ENCODE data around the gene EML4.
A peak's percentile ranks its signal among the peaks of the same experiment; 100 is the strongest.
"Not testable (repeated sequence)": the region's sequence is repeated elsewhere in the genome, so short reads cannot be mapped to it uniquely, and the experiment has no call there.

EML4 gene

GRCh38 chr2:42340938-42341636 is 171.9 kb downstream of the EML4 start:
- TF ChIP-seq CTCF (IDR thresholded peaks at IDR 0.05) = no peak
- intact Hi-C loops (cut with DNase I; ENCODE audit: low total_unique reads) = no loop called here
- Histone ChIP-seq H3K36me3 (peaks cover 0 to 38% (median 31%) of the 10 kb centered on the region in 3 donors), H3K4me3 (no peak overlapping the region), H3K27me3 (no peaks in the 10 kb centered on the region), H3K27ac (peak overlapping the region in 1 of 2 donors; percentile 74), H3K4me1 (peaks cover 0 to 34% (median 21%) of the 10 kb centered on the region in 4 donors), H3K9me3 (no peaks in the 10 kb centered on the region)
- no peak for DNase-seq

DNA sequence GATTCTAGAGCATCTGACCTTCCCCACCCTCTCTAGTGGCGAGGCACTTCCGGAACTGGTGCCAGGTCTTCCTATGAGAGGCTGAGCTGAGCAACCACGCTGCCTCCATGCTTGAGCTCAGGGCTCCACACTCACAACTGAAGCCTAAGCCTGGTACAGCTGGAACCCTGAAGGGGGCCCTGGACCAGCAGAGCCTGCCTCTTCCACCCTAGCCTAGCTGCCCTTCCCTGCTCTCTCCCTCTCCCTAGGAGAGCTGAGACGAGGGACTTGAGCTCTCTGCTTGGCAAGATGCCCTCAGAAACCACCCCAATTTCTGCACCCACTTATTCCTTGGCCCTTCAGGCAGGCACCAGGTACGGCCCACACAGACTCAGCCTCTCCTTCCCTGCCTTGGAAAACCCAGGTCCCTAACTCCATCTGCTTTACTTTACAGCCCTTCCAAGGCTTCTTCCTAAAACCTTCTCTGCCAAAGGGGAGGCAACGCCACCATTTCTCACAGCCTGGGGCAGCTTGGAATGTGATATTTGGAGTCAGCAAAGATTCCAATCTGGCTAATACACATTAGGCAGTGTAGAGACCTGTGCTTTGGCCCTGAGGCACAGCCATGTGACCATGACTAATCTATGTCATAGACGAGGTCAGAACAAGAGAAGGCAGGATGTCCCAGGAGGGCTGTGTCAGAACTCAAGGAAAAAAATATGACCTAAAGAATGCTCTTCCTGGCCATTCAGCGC is 173.1 kb downstream of the EML4 start:
- Histone ChIP-seq H3K27me3 (no peaks in the 10 kb centered on the region), H3K4me3 (peak overlapping the region in 1 of 2 donors; percentile 21), H3K9me3 (no peaks in the 10 kb centered on the region), H3K4me1 (peaks cover 0 to 36% (median 21%) of the 10 kb centered on the region in 4 donors), H3K27ac (peak overlapping the region; percentile 68 to 74), H3K36me3 (peaks cover 0 to 33% (median 31%) of the 10 kb centered on the region in 3 donors)
- TF ChIP-seq CTCF (IDR thresholded peaks at IDR 0.05) = no peak
- DNase-seq = peak; percentile 78 to 86
- intact Hi-C loops (cut with DNase I; ENCODE audit: low total_unique reads) = no loop called here

- Histone ChIP-seq H3K27ac (peak overlapping the region; percentile 68 to 74), H3K4me3 (peak overlapping the region in 1 of 2 donors; percentile 21), H3K27me3 (no peaks in the 10 kb centered on the region), H3K9me3 (no peaks in the 10 kb centered on the region), H3K36me3 (peaks cover 5 to 29% (median 27%) of the 10 kb centered on the region in 3 donors), H3K4me1 (peaks cover 0 to 36% (median 21%) of the 10 kb centered on the region in 4 donors)
- intact Hi-C loops (cut with DNase I; ENCODE audit: low total_unique reads) = no loop called here
- TF ChIP-seq CTCF (IDR thresholded peaks at IDR 0.05) = no peak
- peak in 1 of 2 donors; percentile 63 for DNase-seq
Observed at GRCh38 chr2:42342795-42343241, 173.7 kb downstream of the EML4 start.

GRCh38 chr2:42345986-42346385 is 176.8 kb downstream of the EML4 start:
- TF ChIP-seq CTCF (IDR thresholded peaks at IDR 0.05) = no peak
- no peaks in the 10 kb centered on the region for H3K27me3 ChIP-seq
- no peak overlapping the region for H3K27ac ChIP-seq
- intact Hi-C loops (cut with DNase I; ENCODE audit: low total_unique reads) = no loop called here
- H3K36me3 ChIP-seq = peaks cover 8 to 26% (median 9%) of the 10 kb centered on the region in 3 donors
- no peak for DNase-seq
- H3K9me3 ChIP-seq = no peaks in the 10 kb centered on the region
- H3K4me3 ChIP-seq = no peak overlapping the region
- peaks cover 0 to 30% (median 21%) of the 10 kb centered on the region in 4 donors for H3K4me1 ChIP-seq

DNA sequence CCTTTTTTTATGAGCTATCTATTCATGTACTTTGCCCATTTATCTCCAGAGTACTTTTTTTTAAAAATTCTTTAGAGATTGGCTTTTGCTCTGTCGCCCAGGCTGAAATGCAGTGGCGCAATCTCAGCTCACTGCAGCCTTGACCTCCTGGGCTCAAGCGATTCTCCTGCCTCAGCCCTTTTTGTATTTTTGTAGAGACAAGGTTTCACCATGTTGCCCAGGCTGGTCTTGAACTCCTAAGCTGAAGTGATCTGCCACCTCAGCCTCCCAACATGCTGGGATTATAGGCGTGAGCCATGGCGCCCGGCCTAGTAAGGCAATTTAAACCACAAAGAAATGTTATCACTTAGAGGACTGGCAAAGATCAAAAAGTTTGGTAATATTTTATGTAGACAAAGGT is 177.7 kb downstream of the EML4 start:
- H3K4me3 ChIP-seq; H3K9me3 ChIP-seq; H3K27me3 ChIP-seq; intact Hi-C loops (cut with DNase I; ENCODE audit: low total_unique reads); DNase-seq; H3K27ac ChIP-seq: not testable (repeated sequence)
- Histone ChIP-seq H3K36me3 (peaks cover 14 to 32% (median 16%) of the 10 kb centered on the region in 3 donors), H3K4me1 (peaks cover 0 to 22% (median 16%) of the 10 kb centered on the region in 4 donors)

- H3K27me3 ChIP-seq; intact Hi-C loops (cut with DNase I; ENCODE audit: low total_unique reads); DNase-seq; H3K27ac ChIP-seq; H3K9me3 ChIP-seq; H3K4me3 ChIP-seq: not testable (repeated sequence)
- Histone ChIP-seq H3K4me1 (peaks cover 0 to 15% (median 9%) of the 10 kb centered on the region in 4 donors), H3K36me3 (peaks cover 14 to 37% (median 22%) of the 10 kb centered on the region in 3 donors)
Observed at GRCh38 chr2:42347518-42347917, 178.4 kb downstream of the EML4 start.
